ENCODE measurements around the gene ECHS1. TPM values are rescaled to one million over a fixed set of nuclear protein-coding genes. Genes with fewer than 3 reads are reported as not detected.
"Not testable (repeated sequence)": the region's sequence is repeated elsewhere in the genome, so short reads cannot be mapped to it uniquely, and the experiment has no call there.

The ECHS1 gene
- total RNA-seq, 2 experiments from 2014 or later, result 47.0 to 48.5 TPM

DNA sequence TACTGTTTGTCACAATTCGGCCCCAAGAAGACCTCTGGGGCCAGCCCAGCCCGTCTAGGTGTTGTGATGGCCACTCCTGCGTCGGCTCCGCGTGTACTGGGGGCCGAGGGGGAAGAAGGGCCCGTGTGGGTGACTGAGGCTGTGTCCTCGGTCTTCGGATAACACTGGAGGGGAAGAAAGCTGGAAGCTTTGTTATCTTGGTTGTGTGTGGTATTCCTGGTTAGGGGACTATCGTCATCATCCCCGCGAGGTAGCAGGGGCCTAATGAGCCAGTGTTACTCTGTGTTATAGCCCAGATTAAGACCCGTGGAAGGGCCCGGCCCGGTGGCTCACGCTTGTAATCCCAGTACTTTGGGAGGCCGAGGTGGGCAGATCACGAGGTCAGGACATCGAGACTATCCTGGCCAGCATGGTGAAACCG lies 21.7 kb upstream of the ECHS1 start:
- Mint-ChIP-seq H3K27me3 (ENCODE audit: low read depth) (no peaks in the 10 kb centered on the region), H3K4me1 (ENCODE audit: low read depth) (peaks cover 47% of the 10 kb centered on the region), H3K4me3 (peak overlapping the region; percentile 91), H3K36me3 (ENCODE audit: low read depth) (peaks cover 37% of the 10 kb centered on the region), H3K27ac (peak overlapping the region; percentile 90), H3K9me3 (ENCODE audit: insufficient read depth) (no peaks in the 10 kb centered on the region)
- POLR2A ChIA-PET, result no interaction called here
- ATAC-seq, result no peak
- CTCF ChIA-PET, result interaction anchor here (1.3 kb wide), 1 partner anchor 65 kb away, joined by 3 read pairs; no protein-coding TSS in a partner anchor
- no peak for DNase-seq

- H3K4me1 Mint-ChIP-seq (ENCODE audit: low read depth), result peaks cover 49% of the 10 kb centered on the region
- peaks cover 32% of the 10 kb centered on the region for H3K36me3 Mint-ChIP-seq (ENCODE audit: low read depth)
- peak within 1 kb of the TSS; percentile 91 for H3K4me3 Mint-ChIP-seq
- POLR2A ChIA-PET, result no interaction called here
- H3K9me3 Mint-ChIP-seq (ENCODE audit: insufficient read depth), result no peaks in the 10 kb centered on the region
- peak within 1 kb of the TSS; percentile 90 for H3K27ac Mint-ChIP-seq
- DNase-seq (peak; percentile 94), ATAC-seq (peak; percentile 81)
- CTCF ChIA-PET, result no interaction called here
- no peaks in the 10 kb centered on the region for H3K27me3 Mint-ChIP-seq (ENCODE audit: low read depth)
Observed at GRCh38 chr10:133394064-133394663, 21.0 kb upstream of the ECHS1 start, which contains the start of gene MTG1. TSS of gene MTG1 (plus strand) at chr10:133394157. CDS start at chr10:133394221, 64 bp downstream.

GRCh38 chr10:133393401-133394063 lies 20.4 kb upstream of the ECHS1 start:
- Mint-ChIP-seq H3K36me3 (ENCODE audit: low read depth) (peaks cover 33% of the 10 kb centered on the region), H3K4me3 (peak overlapping the region; percentile 91), H3K27ac (peak overlapping the region; percentile 77), H3K27me3 (ENCODE audit: low read depth) (no peaks in the 10 kb centered on the region), H3K9me3 (ENCODE audit: insufficient read depth) (no peaks in the 10 kb centered on the region), H3K4me1 (ENCODE audit: low read depth) (peaks cover 55% of the 10 kb centered on the region)
- CTCF ChIA-PET, result no interaction called here
- POLR2A ChIA-PET, result no interaction called here
- DNase-seq, result no peak
- no peak for ATAC-seq

DNA sequence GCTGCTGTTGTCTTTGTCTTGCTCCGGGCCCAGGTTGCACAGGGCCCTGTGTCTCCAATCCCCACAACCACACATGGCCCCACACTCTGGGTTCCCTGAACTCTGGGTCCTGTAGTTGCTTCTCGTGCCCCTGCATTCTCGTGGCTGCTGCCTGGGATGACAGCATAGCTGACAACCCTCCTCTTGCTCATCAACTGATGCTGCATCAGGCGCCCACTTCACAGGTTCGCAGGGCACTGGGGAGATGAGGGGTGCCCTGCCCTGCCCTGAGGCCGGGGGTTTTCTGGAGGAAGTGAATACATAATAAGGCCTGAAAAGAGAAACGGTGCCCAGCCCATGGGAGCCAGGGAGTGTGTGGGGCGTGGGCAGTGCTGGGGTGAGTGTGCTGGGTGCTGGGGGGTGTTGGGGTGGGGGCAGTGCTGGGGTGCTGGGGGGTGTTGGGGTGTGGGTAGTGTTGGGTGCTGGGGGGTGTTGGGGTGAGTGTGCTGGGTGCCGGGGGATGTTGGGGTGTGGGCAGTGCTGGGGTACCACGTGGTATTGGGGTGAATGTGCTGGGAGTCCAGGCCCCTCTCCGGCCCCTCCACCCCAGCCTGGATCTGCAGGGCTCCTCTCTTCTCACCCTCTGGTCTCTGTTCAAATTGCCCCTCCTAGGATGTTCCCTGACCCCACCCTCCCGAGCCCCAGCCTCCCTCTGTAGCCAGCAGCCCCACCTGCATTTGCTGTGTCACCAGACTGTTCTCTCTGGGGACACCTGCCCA lies 18.8 kb upstream of the ECHS1 start:
- DNase-seq (peak; percentile 21), ATAC-seq (no peak)
- Mint-ChIP-seq H3K4me1 (ENCODE audit: low read depth) (peaks cover 58% of the 10 kb centered on the region), H3K27me3 (ENCODE audit: low read depth) (no peaks in the 10 kb centered on the region), H3K27ac (peak overlapping the region; percentile 99), H3K36me3 (ENCODE audit: low read depth) (peaks cover 19% of the 10 kb centered on the region), H3K9me3 (ENCODE audit: insufficient read depth) (no peaks in the 10 kb centered on the region), H3K4me3 (peak overlapping the region; percentile 15)
- ChIA-PET POLR2A (interaction anchor here (0.7 to 0.8 kb wide), 2 partner anchors 12 to 351 kb away, joined by 3 read pairs; no protein-coding TSS in a partner anchor), CTCF (interaction anchor here (1.3 to 2.5 kb wide), 2 partner anchors 9 to 62 kb away, joined by 3 to 8 read pairs; no protein-coding TSS in a partner anchor)

DNA sequence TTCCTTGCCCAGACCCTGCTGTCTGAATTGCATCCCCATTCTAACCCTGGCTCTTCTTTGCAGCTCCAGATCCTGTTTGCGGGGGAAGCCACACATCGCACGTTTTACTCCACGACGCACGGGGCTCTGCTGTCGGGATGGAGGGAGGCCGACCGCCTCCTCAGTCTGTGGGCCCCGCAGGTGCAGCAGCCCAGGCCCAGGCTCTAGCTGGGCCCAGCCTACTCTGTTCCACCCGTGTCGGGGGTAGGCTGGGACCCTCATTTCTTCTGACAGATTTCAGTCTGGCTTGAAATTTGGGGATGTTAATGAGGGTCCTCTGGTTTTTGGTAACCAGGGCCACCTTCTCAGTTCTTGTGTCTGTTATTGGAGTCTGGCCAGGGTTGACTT lies 18.1 kb upstream of the ECHS1 start:
- ChIA-PET CTCF (interaction anchor here (0.7 to 2.5 kb wide), 4 partner anchors 10 to 83 kb away, joined by 3 to 8 read pairs (median 4); no protein-coding TSS in a partner anchor), POLR2A (interaction anchor here (0.7 to 2.7 kb wide), 3 partner anchors 11 to 351 kb away, joined by 3 to 18 read pairs (median 3); partner anchors contain the start of gene PAOX)
- no peak overlapping the region for H3K4me3 Mint-ChIP-seq
- DNase-seq (peak; percentile 13), ATAC-seq (no peak)
- peaks cover 15% of the 10 kb centered on the region for H3K36me3 Mint-ChIP-seq (ENCODE audit: low read depth)
- peak overlapping the region; percentile 99 for H3K27ac Mint-ChIP-seq
- H3K27me3 Mint-ChIP-seq (ENCODE audit: low read depth), result no peaks in the 10 kb centered on the region
- no peaks in the 10 kb centered on the region for H3K9me3 Mint-ChIP-seq (ENCODE audit: insufficient read depth)
- H3K4me1 Mint-ChIP-seq (ENCODE audit: low read depth), result peaks cover 57% of the 10 kb centered on the region

DNA sequence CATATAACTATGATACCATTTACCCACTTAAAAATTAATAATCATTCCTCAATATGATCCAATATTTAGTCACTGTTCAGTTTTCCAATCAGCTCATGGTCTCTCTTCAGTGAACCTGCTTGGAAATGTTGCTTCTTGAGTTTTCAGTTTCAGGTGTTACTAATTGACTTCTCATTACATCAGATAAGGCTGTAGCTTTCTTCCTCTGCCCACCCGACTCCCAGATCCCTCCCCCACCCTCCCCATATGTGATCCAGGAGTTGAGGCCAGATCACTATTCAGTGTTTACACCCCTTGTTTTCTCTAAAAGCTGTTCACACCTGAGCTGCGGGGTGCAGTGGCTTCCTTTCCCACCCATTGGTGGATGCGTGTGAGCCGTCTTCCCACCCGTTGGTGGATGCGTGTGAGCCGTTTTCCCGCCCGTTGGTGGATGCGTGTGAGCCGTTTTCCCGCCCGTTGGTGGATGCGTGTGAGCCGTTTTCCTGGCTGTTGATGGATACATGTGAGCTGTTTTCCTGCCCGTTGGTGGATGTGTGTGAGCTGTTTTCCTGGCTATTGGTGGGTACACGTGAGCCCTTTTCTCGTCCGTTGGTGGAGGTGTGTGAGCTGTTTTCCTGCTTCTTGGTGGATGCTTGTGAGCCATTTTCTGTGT lies 17.6 kb upstream of the ECHS1 start:
- ATAC-seq, result no peak
- ChIA-PET POLR2A (interaction anchor here (0.7 to 2.8 kb wide), 5 partner anchors 10 to 350 kb away, joined by 3 to 18 read pairs (median 5); partner anchors contain the start of genes FUOM and PAOX), CTCF (interaction anchor here (0.7 to 2.5 kb wide), 5 partner anchors 10 to 83 kb away, joined by 3 to 8 read pairs (median 6); no protein-coding TSS in a partner anchor)
- Mint-ChIP-seq H3K4me3 (peak overlapping the region; percentile 75), H3K4me1 (ENCODE audit: low read depth) (peaks cover 56% of the 10 kb centered on the region), H3K36me3 (ENCODE audit: low read depth) (peaks cover 13% of the 10 kb centered on the region), H3K27me3 (ENCODE audit: low read depth) (no peaks in the 10 kb centered on the region), H3K27ac (peak overlapping the region; percentile 99), H3K9me3 (ENCODE audit: insufficient read depth) (no peaks in the 10 kb centered on the region)
- DNase-seq, result no peak

DNA sequence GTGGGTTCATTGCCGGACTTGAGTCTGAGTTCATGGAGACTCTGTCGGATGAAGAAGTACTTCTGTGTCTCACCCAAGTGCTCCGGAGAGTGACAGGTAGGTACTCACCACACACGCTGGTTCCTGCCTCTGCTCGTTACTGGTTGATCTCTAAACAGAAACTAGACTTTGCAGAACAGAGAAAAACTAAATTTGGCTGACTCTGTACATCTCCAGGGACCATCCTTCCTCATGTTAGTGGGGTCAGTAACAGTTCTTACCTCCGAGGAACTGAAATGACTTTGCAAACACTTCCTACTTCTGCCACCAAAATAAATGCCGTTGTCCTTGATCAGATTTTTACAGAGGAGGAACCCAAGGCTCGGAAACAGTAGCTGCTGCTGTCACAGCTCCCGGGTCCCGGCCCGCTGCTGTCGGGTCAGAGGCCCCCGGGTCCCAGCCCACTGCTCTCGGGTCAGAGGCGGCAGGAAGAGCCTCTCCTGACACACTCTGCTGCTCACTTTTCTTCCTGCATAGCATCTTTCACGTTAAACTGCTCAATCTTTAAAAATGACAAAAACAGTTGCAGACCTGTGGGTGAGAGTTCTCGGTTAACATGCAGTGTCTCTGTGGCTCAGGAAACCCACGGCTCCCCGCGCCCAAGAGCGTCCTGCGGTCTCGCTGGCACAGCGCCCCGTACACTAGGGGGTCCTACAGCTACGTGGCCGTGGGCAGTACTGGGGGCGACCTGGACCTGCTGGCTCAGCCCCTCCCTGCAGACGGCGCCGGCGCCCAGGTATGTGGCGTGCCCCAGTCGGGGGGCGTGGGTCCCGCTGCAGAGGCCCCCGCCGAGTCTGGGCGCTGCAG lies 16.0 kb upstream of the ECHS1 start:
- ChIA-PET POLR2A (interaction anchor here (0.6 to 2.8 kb wide), 9 partner anchors 9 to 225 kb away, joined by 3 to 18 read pairs (median 3); partner anchors contain the start of genes FUOM and PAOX), CTCF (interaction anchor here (1.5 to 2.5 kb wide), 3 partner anchors 12 to 81 kb away, joined by 5 to 8 read pairs (median 7); no protein-coding TSS in a partner anchor)
- ATAC-seq (peak; percentile 62), DNase-seq (peak; percentile 75)
- Mint-ChIP-seq H3K4me1 (ENCODE audit: low read depth) (peaks cover 44% of the 10 kb centered on the region), H3K27me3 (ENCODE audit: low read depth) (no peaks in the 10 kb centered on the region), H3K36me3 (ENCODE audit: low read depth) (peaks cover 3% of the 10 kb centered on the region), H3K4me3 (peak overlapping the region; percentile 87), H3K27ac (peak overlapping the region; percentile 99), H3K9me3 (ENCODE audit: insufficient read depth) (no peaks in the 10 kb centered on the region)

- Mint-ChIP-seq H3K4me3 (peak overlapping the region; percentile 87), H3K27me3 (ENCODE audit: low read depth) (no peaks in the 10 kb centered on the region), H3K36me3 (ENCODE audit: low read depth) (peaks cover 3% of the 10 kb centered on the region), H3K9me3 (ENCODE audit: insufficient read depth) (no peaks in the 10 kb centered on the region), H3K27ac (peak overlapping the region; percentile 99), H3K4me1 (ENCODE audit: low read depth) (peaks cover 43% of the 10 kb centered on the region)
- CTCF ChIA-PET, result interaction anchor here (0.5 to 2.6 kb wide), 3 partner anchors 59 to 81 kb away, joined by 3 to 10 read pairs (median 5); no protein-coding TSS in a partner anchor
- POLR2A ChIA-PET, result interaction anchor here (0.6 to 2.8 kb wide), 6 partner anchors 8 to 226 kb away, joined by 3 to 18 read pairs (median 5); partner anchors contain the start of genes FUOM and PAOX
- DNase-seq (no peak), ATAC-seq (no peak)
Observed at GRCh38 chr10:133388236-133388972, 15.2 kb upstream of the ECHS1 start.

- ChIA-PET POLR2A (interaction anchor here (1.0 kb wide), 1 partner anchor 25 kb away, joined by 3 read pairs; no protein-coding TSS in a partner anchor), CTCF (interaction anchor here (2.6 kb wide), 1 partner anchor 57 kb away, joined by 10 read pairs; no protein-coding TSS in a partner anchor)
- not testable (repeated sequence) for H3K27me3 Mint-ChIP-seq (ENCODE audit: low read depth); ATAC-seq; H3K36me3 Mint-ChIP-seq (ENCODE audit: low read depth); H3K27ac Mint-ChIP-seq; H3K4me3 Mint-ChIP-seq; DNase-seq; H3K9me3 Mint-ChIP-seq (ENCODE audit: insufficient read depth)
- H3K4me1 Mint-ChIP-seq (ENCODE audit: low read depth), result peaks cover 41% of the 10 kb centered on the region
Observed at GRCh38 chr10:133386951-133387350, 13.8 kb upstream of the ECHS1 start.

DNA sequence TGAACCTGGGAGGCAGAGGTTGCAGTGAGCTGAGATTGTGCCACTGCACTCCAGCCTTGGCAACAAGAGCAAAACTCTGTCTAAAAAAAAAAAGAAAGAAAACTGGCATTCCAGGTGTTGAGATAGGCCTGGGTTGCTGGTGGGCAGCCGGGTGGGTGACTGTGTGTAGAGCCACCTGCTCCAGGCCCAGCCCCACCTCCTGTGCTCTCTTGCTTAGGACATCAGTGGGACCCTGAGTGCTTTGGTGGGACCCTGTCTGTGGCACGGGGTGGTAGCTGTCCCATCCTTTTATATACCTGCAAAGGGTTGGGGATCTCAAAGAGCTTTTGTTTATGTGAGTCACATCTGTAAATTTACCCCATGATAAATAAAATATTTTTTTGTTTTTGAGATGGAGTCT lies 12.1 kb upstream of the ECHS1 start:
- peaks cover 24% of the 10 kb centered on the region for H3K4me1 Mint-ChIP-seq (ENCODE audit: low read depth)
- ChIA-PET CTCF (no interaction called here), POLR2A (no interaction called here)
- no peak for DNase-seq
- H3K36me3 Mint-ChIP-seq (ENCODE audit: low read depth), result peaks cover 3% of the 10 kb centered on the region
- no peak for ATAC-seq
- no peak overlapping the region for H3K4me3 Mint-ChIP-seq
- no peaks in the 10 kb centered on the region for H3K9me3 Mint-ChIP-seq (ENCODE audit: insufficient read depth)
- no peaks in the 10 kb centered on the region for H3K27me3 Mint-ChIP-seq (ENCODE audit: low read depth)
- no peak overlapping the region for H3K27ac Mint-ChIP-seq

Measured in activated CD8-positive, alpha-beta T cell treated with anti-CD3 and anti-CD28 coated beads, Interleukin-2, amount 10 ng/mL, durations not matched to agents 7 days and 5 days (primary cell).